SU-DHL-6 (cell line): ENCODE data around the gene GRIK1.

Experiments used
- EZH2phosphoT487 ChIP-seq: fragments of 200-600 bp; sonication (generic), shearing (Covaris generic); conservative IDR thresholded peaks from 2 replicates; pipeline ENCODE4 v1.6.1; 2018; ENCODE audit warnings: mild to moderate bottlenecking, antibody characterized with exemption, low read length, moderate library complexity, mixed read lengths
- TF ChIP-seq, protein P1 (sequence below): fragments of 200-600 bp; sonication (generic); IDR thresholded peaks from one replicate; pipeline ENCODE4 v1.5.1; 2017; ENCODE audit warnings: antibody characterized with exemption, mild to moderate bottlenecking, low read length, moderate library complexity; ENCODE audit not compliant: insufficient read depth, poor library complexity, severe bottlenecking

DNA sequence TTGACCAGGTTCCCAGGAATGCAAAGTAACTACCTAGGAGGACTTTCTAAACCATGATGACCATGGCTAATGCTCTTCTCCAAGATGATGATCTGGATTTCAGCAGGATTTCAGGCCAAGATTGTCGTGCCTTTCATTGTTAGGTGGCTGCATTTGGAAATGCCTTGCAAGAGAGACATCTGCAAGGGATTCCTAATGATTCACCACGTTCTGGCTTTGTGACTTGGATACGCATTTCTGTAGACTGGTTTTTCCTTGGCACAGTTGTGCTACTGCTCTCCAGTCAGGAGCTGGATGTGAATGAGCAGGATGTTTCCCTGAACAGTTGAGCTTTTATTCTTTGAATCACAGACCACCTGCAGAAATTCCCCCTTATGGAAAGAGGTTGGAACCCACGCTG is 428.7 kb downstream of the GRIK1 start:
- TF ChIP-seq, protein P1, sequence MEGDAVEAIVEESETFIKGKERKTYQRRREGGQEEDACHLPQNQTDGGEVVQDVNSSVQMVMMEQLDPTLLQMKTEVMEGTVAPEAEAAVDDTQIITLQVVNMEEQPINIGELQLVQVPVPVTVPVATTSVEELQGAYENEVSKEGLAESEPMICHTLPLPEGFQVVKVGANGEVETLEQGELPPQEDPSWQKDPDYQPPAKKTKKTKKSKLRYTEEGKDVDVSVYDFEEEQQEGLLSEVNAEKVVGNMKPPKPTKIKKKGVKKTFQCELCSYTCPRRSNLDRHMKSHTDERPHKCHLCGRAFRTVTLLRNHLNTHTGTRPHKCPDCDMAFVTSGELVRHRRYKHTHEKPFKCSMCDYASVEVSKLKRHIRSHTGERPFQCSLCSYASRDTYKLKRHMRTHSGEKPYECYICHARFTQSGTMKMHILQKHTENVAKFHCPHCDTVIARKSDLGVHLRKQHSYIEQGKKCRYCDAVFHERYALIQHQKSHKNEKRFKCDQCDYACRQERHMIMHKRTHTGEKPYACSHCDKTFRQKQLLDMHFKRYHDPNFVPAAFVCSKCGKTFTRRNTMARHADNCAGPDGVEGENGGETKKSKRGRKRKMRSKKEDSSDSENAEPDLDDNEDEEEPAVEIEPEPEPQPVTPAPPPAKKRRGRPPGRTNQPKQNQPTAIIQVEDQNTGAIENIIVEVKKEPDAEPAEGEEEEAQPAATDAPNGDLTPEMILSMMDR: no peak
- no peak for TF ChIP-seq EZH2phosphoT487
